ENCODE measurements around the gene KIAA0586. TPM values are rescaled to one million over a fixed set of nuclear protein-coding genes. Genes with fewer than 3 reads are reported as not detected.

The KIAA0586 gene
- total and polyA plus RNA-seq, 2 donors (not counting 3 experiments of a cell fraction or from before 2014, with no cell fraction given) = 7.4 to 25.9 TPM

GRCh38 chr14:58547649-58548048, 120.1 kb downstream of the KIAA0586 start:
- H3K27ac ChIP-seq (ENCODE audit: insufficient read depth, low read depth, low read length) = no peak overlapping the region
- no peaks in the 10 kb centered on the region for H3K27me3 ChIP-seq (ENCODE audit: control insufficient read depth in 2 of 2, insufficient read depth in 2 of 2, low read length in 2 of 2)
- H3K4me2 ChIP-seq (ENCODE audit: insufficient read depth, low read length) = no peak overlapping the region
- H3K79me2 ChIP-seq (ENCODE audit: control insufficient read depth, insufficient read depth, low read length) = no peaks in the 10 kb centered on the region
- H2AFZ ChIP-seq (ENCODE audit: low read depth, low read length) = no peak overlapping the region
- no TSS peak for BruUV-seq (replicated peaks)
- no peaks in the 10 kb centered on the region for H3K9me3 ChIP-seq (replicated peaks; ENCODE audit: control insufficient read depth, insufficient read depth, low read length)
- no peak overlapping the region for H3K4me3 ChIP-seq (replicated peaks in 1 of 3; ENCODE audit: insufficient read depth in 1 of 3, low read depth in 1 of 3, low read length in 3 of 3)
- dilution Hi-C loops (cut with MboI; ENCODE audit: extremely low pct_ligation_motif_present, low sequenced_read_pairs) (no loop called here), intact Hi-C loops (cut with micrococcal nuclease) (no loop called here)
- DNase-seq (ENCODE audit: low read depth, low spot score) = no peak
- H3K4me1 ChIP-seq (ENCODE audit: control insufficient read depth, extremely low read depth, insufficient read depth, low read length) = no peaks in the 10 kb centered on the region
- no peak for TF ChIP-seq POLR2AphosphoS5 (IDR thresholded peaks at IDR 0.05; ENCODE audit: insufficient read depth, low read depth, low read length)
- no peak for TF ChIP-seq MYC (IDR thresholded peaks at IDR 0.05; ENCODE audit: low read depth, low read length)
- TF ChIP-seq POLR2A (IDR thresholded peaks at IDR 0.05; ENCODE audit: low read depth, low read length) = no peak
- no peak for TF ChIP-seq EZH2 (IDR thresholded peaks at IDR 0.05; ENCODE audit: borderline replicate concordance, low read depth, low read length, severe bottlenecking)
- TF ChIP-seq, protein P1, sequence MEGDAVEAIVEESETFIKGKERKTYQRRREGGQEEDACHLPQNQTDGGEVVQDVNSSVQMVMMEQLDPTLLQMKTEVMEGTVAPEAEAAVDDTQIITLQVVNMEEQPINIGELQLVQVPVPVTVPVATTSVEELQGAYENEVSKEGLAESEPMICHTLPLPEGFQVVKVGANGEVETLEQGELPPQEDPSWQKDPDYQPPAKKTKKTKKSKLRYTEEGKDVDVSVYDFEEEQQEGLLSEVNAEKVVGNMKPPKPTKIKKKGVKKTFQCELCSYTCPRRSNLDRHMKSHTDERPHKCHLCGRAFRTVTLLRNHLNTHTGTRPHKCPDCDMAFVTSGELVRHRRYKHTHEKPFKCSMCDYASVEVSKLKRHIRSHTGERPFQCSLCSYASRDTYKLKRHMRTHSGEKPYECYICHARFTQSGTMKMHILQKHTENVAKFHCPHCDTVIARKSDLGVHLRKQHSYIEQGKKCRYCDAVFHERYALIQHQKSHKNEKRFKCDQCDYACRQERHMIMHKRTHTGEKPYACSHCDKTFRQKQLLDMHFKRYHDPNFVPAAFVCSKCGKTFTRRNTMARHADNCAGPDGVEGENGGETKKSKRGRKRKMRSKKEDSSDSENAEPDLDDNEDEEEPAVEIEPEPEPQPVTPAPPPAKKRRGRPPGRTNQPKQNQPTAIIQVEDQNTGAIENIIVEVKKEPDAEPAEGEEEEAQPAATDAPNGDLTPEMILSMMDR (IDR thresholded peaks at IDR 0.05; ENCODE audit: extremely low read depth in 1 of 2, insufficient read depth in 1 of 2, low read depth in 1 of 2, low read length in 2 of 2) = no peak
- TF ChIP-seq GATA2 (IDR thresholded peaks at IDR 0.05; ENCODE audit: insufficient read depth, insufficient read length, low read depth, low read length) = no peak
- TF ChIP-seq, protein P2, sequence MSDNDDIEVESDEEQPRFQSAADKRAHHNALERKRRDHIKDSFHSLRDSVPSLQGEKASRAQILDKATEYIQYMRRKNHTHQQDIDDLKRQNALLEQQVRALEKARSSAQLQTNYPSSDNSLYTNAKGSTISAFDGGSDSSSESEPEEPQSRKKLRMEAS (IDR thresholded peaks at IDR 0.05; ENCODE audit: insufficient read depth, insufficient read length) = no peak
- TF ChIP-seq JUN (IDR thresholded peaks at IDR 0.05; ENCODE audit: borderline replicate concordance, insufficient read depth, insufficient read length, low read depth) = no peak
- TF ChIP-seq FOS (IDR thresholded peaks at IDR 0.05; ENCODE audit: borderline replicate concordance, insufficient read depth, low read length) = no peak
- ChIA-PET POLR2A (no interaction called here), CTCF (no interaction called here)
- no peaks in the 10 kb centered on the region for H3K9me1 ChIP-seq (replicated peaks; ENCODE audit: control insufficient read depth, extremely low read depth, insufficient read depth, low read length)
- H3K9ac ChIP-seq (replicated peaks; ENCODE audit: extremely low read depth, insufficient read depth, low read length) = no peak overlapping the region
- H3K36me3 ChIP-seq (ENCODE audit: control insufficient read depth in 2 of 2, extremely low read depth in 1 of 2, insufficient read depth in 2 of 2, low read length in 2 of 2) = no peaks in the 10 kb centered on the region
- FAIRE-seq = no peak
- H4K20me1 ChIP-seq (replicated peaks; ENCODE audit: control insufficient read depth, extremely low read depth, insufficient read depth, low read length) = no peaks in the 10 kb centered on the region
